ENCODE results near the gene DLG2. TPM values are rescaled to one million over a fixed set of nuclear protein-coding genes. Genes with fewer than 3 reads are reported as not detected.

DLG2 gene
- total RNA-seq, 1 donor from 2014 or later, result 6.7 TPM

- no peaks in the 10 kb centered on the region for H3K27me3 Mint-ChIP-seq (ENCODE audit: low read depth)
- DNase-seq (ENCODE audit: low spot score in 2 of 2, unreplicated experiment in 2 of 2), result no peak
- peaks cover 3% of the 10 kb centered on the region for H3K4me1 Mint-ChIP-seq
- TF ChIP-seq CTCF (IDR thresholded peaks at IDR 0.05; ENCODE audit: unreplicated experiment), result no peak
- H3K36me3 Mint-ChIP-seq, result no peaks in the 10 kb centered on the region
- H3K9me3 Mint-ChIP-seq, result no peaks in the 10 kb centered on the region
- no peak overlapping the region for H3K4me3 Mint-ChIP-seq
- H3K27ac Mint-ChIP-seq, result no peak overlapping the region
These were observed 2103.5 kb downstream of the DLG2 start for GRCh38 chr11:83523676-83524075.

- no peak for TF ChIP-seq CTCF (IDR thresholded peaks at IDR 0.05; ENCODE audit: unreplicated experiment)
- Mint-ChIP-seq H3K4me3 (no peak overlapping the region), H3K27ac (no peak overlapping the region), H3K27me3 (ENCODE audit: low read depth) (no peaks in the 10 kb centered on the region), H3K4me1 (peaks cover 3% of the 10 kb centered on the region), H3K36me3 (no peaks in the 10 kb centered on the region), H3K9me3 (no peaks in the 10 kb centered on the region)
- DNase-seq (ENCODE audit: low spot score in 2 of 2, unreplicated experiment in 2 of 2), result no peak
These were observed 2104.2 kb downstream of the DLG2 start for GRCh38 chr11:83522911-83523310.

- Mint-ChIP-seq H3K4me1 (peaks cover 3% of the 10 kb centered on the region), H3K36me3 (no peaks in the 10 kb centered on the region), H3K27ac (no peak overlapping the region), H3K9me3 (peaks cover 5% of the 10 kb centered on the region), H3K27me3 (ENCODE audit: low read depth) (no peaks in the 10 kb centered on the region), H3K4me3 (no peak overlapping the region)
- DNase-seq (ENCODE audit: low spot score in 2 of 2, unreplicated experiment in 2 of 2), result no peak
- TF ChIP-seq CTCF (IDR thresholded peaks at IDR 0.05; ENCODE audit: unreplicated experiment), result no peak
These were observed 2105.2 kb downstream of the DLG2 start for GRCh38 chr11:83521647-83522596.

- H3K9me3 Mint-ChIP-seq, result peaks cover 11% of the 10 kb centered on the region
- no peaks in the 10 kb centered on the region for H3K36me3 Mint-ChIP-seq
- no peak overlapping the region for H3K4me3 Mint-ChIP-seq
- H3K4me1 Mint-ChIP-seq, result peaks cover 3% of the 10 kb centered on the region
- H3K27ac Mint-ChIP-seq, result no peak overlapping the region
- TF ChIP-seq CTCF (IDR thresholded peaks at IDR 0.05; ENCODE audit: unreplicated experiment), result no peak
- no peak for DNase-seq (ENCODE audit: low spot score in 2 of 2, unreplicated experiment in 2 of 2)
- no peaks in the 10 kb centered on the region for H3K27me3 Mint-ChIP-seq (ENCODE audit: low read depth)
These were observed 2106.3 kb downstream of the DLG2 start for GRCh38 chr11:83520849-83521248.

- Mint-ChIP-seq H3K4me3 (no peak overlapping the region), H3K4me1 (peaks cover 8% of the 10 kb centered on the region), H3K27me3 (ENCODE audit: low read depth) (no peaks in the 10 kb centered on the region), H3K36me3 (no peaks in the 10 kb centered on the region), H3K9me3 (peaks cover 20% of the 10 kb centered on the region), H3K27ac (no peak overlapping the region)
- TF ChIP-seq CTCF (IDR thresholded peaks at IDR 0.05; ENCODE audit: unreplicated experiment), result no peak
- no peak for DNase-seq (ENCODE audit: low spot score in 2 of 2, unreplicated experiment in 2 of 2)
These were observed 2115.5 kb downstream of the DLG2 start for GRCh38 chr11:83511646-83512045.

All from mesothelial cell of epicardium (in vitro differentiated cells).